Ascending aorta (tissue), 2 donors: ENCODE results near the gene REEP6. TPM values are rescaled to one million over a fixed set of nuclear protein-coding genes. Genes with fewer than 3 reads are reported as not detected.

Source experiments
- DNase-seq, 2 donors: peaks; one replicate each; pipeline ENCODE4 v3.0.0-alpha.2; 2019; ENCODE audit warnings: low spot score in 2 of 2
- H3K27ac ChIP-seq, 2 donors: fragments of 200-600 bp; sonication (generic); one replicate each; pipeline ENCODE4 v1.5.1; 2016 to 2017; ENCODE audit warnings: mild to moderate bottlenecking in 1 of 2
- H3K27me3 ChIP-seq: fragments of 200-600 bp; sonication (generic); one replicate; pipeline ENCODE4 v1.5.1; 2017
- H3K36me3 ChIP-seq, 2 donors: fragments of 200-600 bp; sonication (generic); one replicate each; pipeline ENCODE4 v1.5.1; 2016
- H3K4me1 ChIP-seq, 2 donors: fragments of 200-600 bp; sonication (generic); one replicate each; pipeline ENCODE4 v1.5.1; 2016 to 2017; ENCODE audit warnings: mild to moderate bottlenecking in 1 of 2
- H3K4me3 ChIP-seq, 2 donors: fragments of 200-600 bp; sonication (generic); one replicate each; pipeline ENCODE4 v1.5.1; 2016 to 2017; ENCODE audit warnings: mild to moderate bottlenecking in 1 of 2
- H3K9me3 ChIP-seq, 2 donors: fragments of 200-600 bp; sonication (generic); one replicate each; pipeline ENCODE4 v1.5.1; 2016
- CTCF ChIP-seq, 3 experiments: fragments of 200-600 bp in 2 of 3; fragments of 450-650 bp in 1 of 3; sonication (generic) in 2 of 3; IDR thresholded peaks; one replicate each; pipeline ENCODE4 v1.5.1; 2016 to 2019; ENCODE audit warnings: antibody characterized with exemption in 3 of 3, mild to moderate bottlenecking in 1 of 3, moderate library complexity in 1 of 3
- intact Hi-C: fragments of 100-400 bp; cut with DNase I; formaldehyde crosslinking; loops from one replicate; pipeline ENCODE4 v1.15.1; 2023
- total RNA-seq: library from RNA; depleted of rRNA; stranded (reverse); fragments of >200 nt; gene quantifications from one replicate; pipeline ENCODE4 v1.1.0, GENCODE V29; 2016

The REEP6 gene
- total RNA-seq, 1 donor from 2014 or later = 3.2 TPM

GRCh38 chr19:1483979-1484428, 7.0 kb upstream of the REEP6 start:
- no peak for DNase-seq
- no peaks in the 10 kb centered on the region for H3K36me3 ChIP-seq
- H3K4me3 ChIP-seq = no peak overlapping the region
- H3K27ac ChIP-seq = no peak overlapping the region
- TF ChIP-seq CTCF (IDR thresholded peaks at IDR 0.05) = no peak
- intact Hi-C loops = no loop called here
- H3K27me3 ChIP-seq = no peaks in the 10 kb centered on the region
- H3K9me3 ChIP-seq = no peaks in the 10 kb centered on the region
- H3K4me1 ChIP-seq = peaks cover 0 to 5% of the 10 kb centered on the region in 2 donors

- no peaks in the 10 kb centered on the region for H3K9me3 ChIP-seq
- intact Hi-C loops = no loop called here
- H3K36me3 ChIP-seq = no peaks in the 10 kb centered on the region
- no peaks in the 10 kb centered on the region for H3K27me3 ChIP-seq
- TF ChIP-seq CTCF (IDR thresholded peaks at IDR 0.05) = no peak
- DNase-seq = no peak
- peaks cover 8 to 14% of the 10 kb centered on the region in 2 donors for H3K4me1 ChIP-seq
- H3K27ac ChIP-seq = no peak overlapping the region
- H3K4me3 ChIP-seq = no peak overlapping the region
Observed at GRCh38 chr19:1486720-1487575, 4.0 kb upstream of the REEP6 start.

GRCh38 chr19:1487576-1488281, 3.3 kb upstream of the REEP6 start:
- no peak overlapping the region for H3K4me3 ChIP-seq
- intact Hi-C loops = no loop called here
- H3K4me1 ChIP-seq = peaks cover 8 to 14% of the 10 kb centered on the region in 2 donors
- no peaks in the 10 kb centered on the region for H3K9me3 ChIP-seq
- H3K36me3 ChIP-seq = no peaks in the 10 kb centered on the region
- H3K27me3 ChIP-seq = no peaks in the 10 kb centered on the region
- no peak overlapping the region for H3K27ac ChIP-seq
- DNase-seq = no peak
- TF ChIP-seq CTCF (IDR thresholded peaks at IDR 0.05) = no peak

- DNase-seq = no peak
- Histone ChIP-seq H3K4me1 (peaks cover 8 to 14% of the 10 kb centered on the region in 2 donors), H3K36me3 (no peaks in the 10 kb centered on the region), H3K27me3 (no peaks in the 10 kb centered on the region), H3K4me3 (no peak overlapping the region), H3K9me3 (no peaks in the 10 kb centered on the region), H3K27ac (no peak overlapping the region)
- intact Hi-C loops = no loop called here
- no peak for TF ChIP-seq CTCF (IDR thresholded peaks at IDR 0.05)
Observed at GRCh38 chr19:1488282-1488601, 2.7 kb upstream of the REEP6 start.

GRCh38 chr19:1489463-1490310, 1.3 kb upstream of the REEP6 start:
- no peak for DNase-seq
- Histone ChIP-seq H3K27ac (peak overlapping the region; percentile 22 to 67), H3K27me3 (no peaks in the 10 kb centered on the region), H3K4me3 (peak overlapping the region; percentile 49 to 82), H3K4me1 (peaks cover 8 to 14% of the 10 kb centered on the region in 2 donors), H3K36me3 (no peaks in the 10 kb centered on the region), H3K9me3 (no peaks in the 10 kb centered on the region)
- intact Hi-C loops = loop anchor here (1.0 to 5.0 kb wide), 4 partner anchors 10 to 212 kb away; partner anchors contain the start of genes C19orf25, FAM174C and RPS15
- TF ChIP-seq CTCF (IDR thresholded peaks at IDR 0.05) = no peak
